Loucy (cell line): ENCODE measurements around the gene DCHS2.

Source experiments
- H2AFZ ChIP-seq: fragments of 200-600 bp; sonication (generic); 2 replicates; pipeline ENCODE4 v1.6.0; 2016; ENCODE audit warnings: antibody characterized with exemption, mild to moderate bottlenecking, low read length, moderate library complexity
- H3F3A ChIP-seq: fragments of 200-600 bp; 2 replicates; pipeline ENCODE4 v1.6.0; 2016; ENCODE audit warnings: antibody characterized with exemption, low read depth, mild to moderate bottlenecking
- H3K27me3 ChIP-seq: fragments of 200-600 bp; sonication (generic); 2 replicates; pipeline ENCODE4 v1.6.1; 2014; ENCODE audit warnings: low read length, mild to moderate bottlenecking; ENCODE audit not compliant: insufficient read depth, poor library complexity, severe bottlenecking
- H3K36me3 ChIP-seq: fragments of 200-600 bp; sonication (generic); 2 replicates; pipeline ENCODE4 v1.6.1; 2016; ENCODE audit warnings: low read length; ENCODE audit not compliant: insufficient read depth
- H3K4me1 ChIP-seq: fragments of 200-600 bp; sonication (generic); 2 replicates; pipeline ENCODE4 v1.5.1; 2014; ENCODE audit warnings: low read length, mild to moderate bottlenecking; ENCODE audit not compliant: insufficient read depth, poor library complexity, severe bottlenecking
- H3K4me2 ChIP-seq: fragments of 200-600 bp; sonication (generic); 2 replicates; pipeline ENCODE4 v1.6.0; 2014; ENCODE audit warnings: antibody characterized with exemption, low read length, low read depth, mild to moderate bottlenecking; ENCODE audit not compliant: poor library complexity, severe bottlenecking
- H3K4me3 ChIP-seq: fragments of 200-600 bp; sonication (generic); 2 replicates; pipeline ENCODE4 v1.5.1; 2014; ENCODE audit warnings: low read length, mild to moderate bottlenecking, mixed read lengths; ENCODE audit not compliant: poor library complexity, severe bottlenecking
- H3K79me2 ChIP-seq: fragments of 200-600 bp; sonication (generic); 2 replicates; pipeline ENCODE4 v1.6.1; 2014; ENCODE audit warnings: low read length; ENCODE audit not compliant: insufficient read depth
- H3K9ac ChIP-seq: fragments of 200-600 bp; sonication (generic); 2 replicates; pipeline ENCODE4 v1.6.0; 2014; ENCODE audit warnings: mild to moderate bottlenecking, low read depth, low read length, moderate library complexity; ENCODE audit not compliant: poor library complexity, severe bottlenecking
- H3K9me2 ChIP-seq: fragments of 200-600 bp; sonication (generic); replicated peaks from 2 replicates; pipeline ENCODE4 v1.6.1; 2016; ENCODE audit warnings: low read depth, low read length, mixed read lengths
- H3K9me3 ChIP-seq: fragments of 200-600 bp; sonication (generic); 2 replicates; pipeline ENCODE4 v1.6.1; 2014; ENCODE audit warnings: mild to moderate bottlenecking, antibody characterized with exemption, low read length, low read depth; ENCODE audit not compliant: insufficient read depth
- H4K20me1 ChIP-seq: fragments of 200-600 bp; sonication (generic); 2 replicates; pipeline ENCODE4 v1.6.0; 2014; ENCODE audit warnings: antibody characterized with exemption, low read length, mild to moderate bottlenecking; ENCODE audit not compliant: insufficient read depth, poor library complexity, severe bottlenecking
- EZH2phosphoT487 ChIP-seq: fragments of 200-600 bp; IDR thresholded peaks from 2 replicates; pipeline ENCODE4 v1.6.1; 2018; ENCODE audit warnings: antibody characterized with exemption, mild to moderate bottlenecking, moderate library complexity, borderline replicate concordance
- TF ChIP-seq, protein P1 (sequence below): fragments of 200-600 bp; sonication (generic); conservative IDR thresholded peaks from 2 replicates; pipeline ENCODE4 v1.5.1; 2014; ENCODE audit warnings: mild to moderate bottlenecking, antibody characterized with exemption, low read length

Gene DCHS2

DNA sequence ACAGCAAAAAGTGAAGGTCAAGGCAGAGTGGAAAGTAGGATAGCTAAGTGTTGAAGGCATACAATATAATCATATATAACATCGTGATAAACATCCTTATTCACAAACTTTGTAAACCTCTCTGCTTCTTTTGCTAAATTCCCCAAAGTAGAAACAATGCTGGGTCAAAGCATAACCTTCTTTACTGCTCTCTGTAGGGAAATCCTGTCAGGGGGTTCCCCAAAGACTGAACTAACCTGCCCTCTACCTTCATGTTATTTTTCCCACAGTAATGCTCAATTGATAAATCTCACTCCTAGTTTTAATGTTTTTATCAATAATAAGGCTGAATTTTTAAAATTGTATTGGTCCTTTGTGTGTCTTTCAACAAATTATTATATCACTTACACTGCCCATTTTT is 55.7 kb downstream of the DCHS2 start:
- Histone ChIP-seq H3K4me2 (no peak overlapping the region), H3K9me3 (no peaks in the 10 kb centered on the region), H2AFZ (no peak overlapping the region), H3K4me3 (no peak overlapping the region), H3K9ac (no peak overlapping the region), H3F3A (no peaks in the 10 kb centered on the region), H3K4me1 (no peaks in the 10 kb centered on the region), H3K27me3 (no peaks in the 10 kb centered on the region), H3K36me3 (no peaks in the 10 kb centered on the region), H3K9me2 (no peaks in the 10 kb centered on the region), H4K20me1 (no peaks in the 10 kb centered on the region), H3K79me2 (no peaks in the 10 kb centered on the region)
- TF ChIP-seq EZH2phosphoT487, result no peak
- TF ChIP-seq, protein P1, sequence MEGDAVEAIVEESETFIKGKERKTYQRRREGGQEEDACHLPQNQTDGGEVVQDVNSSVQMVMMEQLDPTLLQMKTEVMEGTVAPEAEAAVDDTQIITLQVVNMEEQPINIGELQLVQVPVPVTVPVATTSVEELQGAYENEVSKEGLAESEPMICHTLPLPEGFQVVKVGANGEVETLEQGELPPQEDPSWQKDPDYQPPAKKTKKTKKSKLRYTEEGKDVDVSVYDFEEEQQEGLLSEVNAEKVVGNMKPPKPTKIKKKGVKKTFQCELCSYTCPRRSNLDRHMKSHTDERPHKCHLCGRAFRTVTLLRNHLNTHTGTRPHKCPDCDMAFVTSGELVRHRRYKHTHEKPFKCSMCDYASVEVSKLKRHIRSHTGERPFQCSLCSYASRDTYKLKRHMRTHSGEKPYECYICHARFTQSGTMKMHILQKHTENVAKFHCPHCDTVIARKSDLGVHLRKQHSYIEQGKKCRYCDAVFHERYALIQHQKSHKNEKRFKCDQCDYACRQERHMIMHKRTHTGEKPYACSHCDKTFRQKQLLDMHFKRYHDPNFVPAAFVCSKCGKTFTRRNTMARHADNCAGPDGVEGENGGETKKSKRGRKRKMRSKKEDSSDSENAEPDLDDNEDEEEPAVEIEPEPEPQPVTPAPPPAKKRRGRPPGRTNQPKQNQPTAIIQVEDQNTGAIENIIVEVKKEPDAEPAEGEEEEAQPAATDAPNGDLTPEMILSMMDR, result no peak

DNA sequence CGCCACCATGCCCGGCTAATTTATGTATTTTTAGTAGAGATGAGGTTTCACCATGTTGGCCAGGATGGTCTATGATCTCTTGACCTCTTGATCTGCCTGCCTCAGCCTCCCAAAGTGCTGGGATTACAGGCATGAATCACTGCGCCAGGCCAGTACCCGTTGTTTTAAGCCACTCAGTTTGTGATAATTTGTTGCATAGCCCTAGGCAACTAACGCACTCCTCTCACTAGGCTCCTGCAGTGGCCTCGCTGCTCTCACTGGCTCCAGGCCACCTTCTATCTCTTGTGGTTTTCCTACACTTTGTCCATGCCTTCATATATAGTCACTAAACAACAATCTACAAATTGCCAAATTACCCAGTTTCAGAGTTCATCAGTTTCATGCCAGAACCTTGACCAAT is 58.1 kb downstream of the DCHS2 start:
- no peaks in the 10 kb centered on the region for H3K27me3 ChIP-seq
- no peak overlapping the region for H3K4me3 ChIP-seq
- H3K79me2 ChIP-seq, result no peaks in the 10 kb centered on the region
- no peaks in the 10 kb centered on the region for H3F3A ChIP-seq
- H3K9me3 ChIP-seq, result no peaks in the 10 kb centered on the region
- H3K9me2 ChIP-seq, result no peaks in the 10 kb centered on the region
- H3K9ac ChIP-seq, result no peak overlapping the region
- no peak overlapping the region for H2AFZ ChIP-seq
- TF ChIP-seq, protein P1, result no peak
- no peak for TF ChIP-seq EZH2phosphoT487
- no peaks in the 10 kb centered on the region for H3K4me1 ChIP-seq
- H4K20me1 ChIP-seq, result no peaks in the 10 kb centered on the region
- no peaks in the 10 kb centered on the region for H3K36me3 ChIP-seq
- H3K4me2 ChIP-seq, result no peak overlapping the region

DNA sequence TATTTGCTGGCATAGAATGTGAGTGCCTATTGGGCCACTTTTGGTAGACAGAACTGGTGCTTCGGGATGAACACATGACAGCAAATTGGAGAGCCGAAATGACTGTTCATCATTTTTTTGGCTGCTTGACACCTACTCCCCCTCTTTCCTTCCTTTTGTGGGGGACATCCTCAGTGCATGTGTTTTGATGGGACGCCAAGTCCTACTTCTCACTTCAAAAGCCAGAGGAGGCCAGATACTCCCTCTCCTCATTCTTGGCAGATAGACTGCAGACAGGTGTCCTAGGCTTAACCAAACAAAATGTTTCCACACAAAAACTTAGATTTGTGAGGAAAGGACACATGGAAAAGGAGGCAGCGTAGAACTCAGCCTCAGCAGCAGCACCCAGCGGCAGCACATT is 62.4 kb downstream of the DCHS2 start:
- Histone ChIP-seq H2AFZ (no peak overlapping the region), H3K4me3 (no peak overlapping the region), H3K4me1 (no peaks in the 10 kb centered on the region), H3F3A (no peaks in the 10 kb centered on the region), H3K9ac (no peak overlapping the region), H3K9me3 (no peaks in the 10 kb centered on the region), H4K20me1 (no peaks in the 10 kb centered on the region), H3K4me2 (no peak overlapping the region), H3K36me3 (no peaks in the 10 kb centered on the region), H3K79me2 (no peaks in the 10 kb centered on the region), H3K9me2 (no peaks in the 10 kb centered on the region), H3K27me3 (no peaks in the 10 kb centered on the region)
- no peak for TF ChIP-seq EZH2phosphoT487
- TF ChIP-seq, protein P1, result no peak
